ENCODE results near the gene TREML1.

TREML1 gene

GRCh38 chr6:41167173-41167963 lies 13.2 kb upstream of the TREML1 start:
- TF ChIP-seq CTCF (conservative IDR thresholded peaks at IDR 0.05) (no peak), ZFX (IDR thresholded peaks at IDR 0.05) (no peak)
- no peak overlapping the region for H3K27ac ChIP-seq

- H3K27ac ChIP-seq: no peak overlapping the region
- TF ChIP-seq ZFX (IDR thresholded peaks at IDR 0.05) (no peak), CTCF (conservative IDR thresholded peaks at IDR 0.05) (no peak)
Observed at GRCh38 chr6:41164551-41165120, 10.5 kb upstream of the TREML1 start.

- TF ChIP-seq ZFX (IDR thresholded peaks at IDR 0.05) (no peak), CTCF (conservative IDR thresholded peaks at IDR 0.05) (no peak)
- H3K27ac ChIP-seq: no peak overlapping the region
Observed at GRCh38 chr6:41163419-41163717, 9.2 kb upstream of the TREML1 start.

GRCh38 chr6:41162687-41163418 lies 8.7 kb upstream of the TREML1 start, which contains the start of gene TREM2:
TREM2 (minus strand) TSS chr6:41163116; CDS start chr6:41163082, 34 bp downstream.
- TF ChIP-seq CTCF (conservative IDR thresholded peaks at IDR 0.05) (no peak), ZFX (IDR thresholded peaks at IDR 0.05) (no peak)
- H3K27ac ChIP-seq: no peak within 1 kb of the TSS

- H3K27ac ChIP-seq: no peak overlapping the region
- no peak for TF ChIP-seq CTCF (conservative IDR thresholded peaks at IDR 0.05)
- TF ChIP-seq ZFX (IDR thresholded peaks at IDR 0.05): no peak
Observed at GRCh38 chr6:41161851-41162552, 7.9 kb upstream of the TREML1 start.

- TF ChIP-seq CTCF (conservative IDR thresholded peaks at IDR 0.05) (no peak), ZFX (IDR thresholded peaks at IDR 0.05) (no peak)
- no peak overlapping the region for H3K27ac ChIP-seq
Observed at GRCh38 chr6:41161380-41161779, 7.2 kb upstream of the TREML1 start.
